GM12891 (cell line): ENCODE results near the gene FERMT1.

Source experiments
- DNase-seq: peaks from one replicate; pipeline ENCODE4 v3.0.0; 2011; ENCODE audit warnings: low spot score; ENCODE audit not compliant: insufficient read length
- FAIRE-seq: peaks from 2 replicates; lab custom pipeline; 2011; peaks lifted over from hg19 to GRCh38; lab: Jason Lieb, UNC
- PAX5 ChIP-seq: IDR thresholded peaks from 2 replicates; pipeline ENCODE4 v1.6.1; 2011; ENCODE audit warnings: low read length, moderate library complexity, mild to moderate bottlenecking; ENCODE audit not compliant: insufficient read depth, severe bottlenecking
- POLR2A ChIP-seq: IDR thresholded peaks from 2 replicates; pipeline ENCODE4 v1.6.1; 2011; ENCODE audit warnings: low read depth, low read length, control low read depth
- POLR2AphosphoS5 ChIP-seq: IDR thresholded peaks from 2 replicates; pipeline ENCODE4 v1.6.1; 2011; ENCODE audit warnings: low read depth, low read length, control low read depth
- POU2F2 ChIP-seq: IDR thresholded peaks from 2 replicates; pipeline ENCODE4 v1.6.1; 2011; ENCODE audit warnings: low read depth, mild to moderate bottlenecking, control low read depth, low read length, moderate library complexity
- SPI1 ChIP-seq: IDR thresholded peaks from 2 replicates; pipeline ENCODE4 v1.6.1; 2011; ENCODE audit warnings: low read depth, low read length, control low read depth
- TAF1 ChIP-seq: IDR thresholded peaks from 2 replicates; pipeline ENCODE4 v1.6.1; 2011; ENCODE audit warnings: low read depth, low read length, control low read depth

The FERMT1 gene

DNA sequence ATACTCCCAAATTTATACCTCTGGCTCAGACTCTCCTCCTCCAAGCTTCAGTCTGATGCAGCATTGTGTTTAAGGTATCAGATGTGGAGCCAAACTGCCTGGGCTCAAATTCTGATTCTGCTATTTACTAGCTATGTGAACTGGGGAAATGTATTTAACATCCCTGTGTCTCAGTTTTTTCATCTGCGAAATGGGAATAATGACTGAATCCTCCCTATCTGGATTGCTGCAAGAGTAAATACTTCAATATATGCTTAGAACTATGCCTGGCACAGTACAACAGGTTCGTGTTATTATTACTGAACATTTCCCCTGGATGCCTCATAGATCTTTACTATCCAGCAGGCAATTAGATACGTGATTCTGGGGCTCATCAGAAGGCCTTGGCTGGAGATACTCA is 74.4 kb downstream of the FERMT1 start:
- DNase-seq (no peak), FAIRE-seq (no peak)
- no peak for TF ChIP-seq TAF1
- no peak for TF ChIP-seq POLR2A
- no peak for TF ChIP-seq POLR2AphosphoS5
- no peak for TF ChIP-seq SPI1
- no peak for TF ChIP-seq POU2F2
- no peak for TF ChIP-seq PAX5

DNA sequence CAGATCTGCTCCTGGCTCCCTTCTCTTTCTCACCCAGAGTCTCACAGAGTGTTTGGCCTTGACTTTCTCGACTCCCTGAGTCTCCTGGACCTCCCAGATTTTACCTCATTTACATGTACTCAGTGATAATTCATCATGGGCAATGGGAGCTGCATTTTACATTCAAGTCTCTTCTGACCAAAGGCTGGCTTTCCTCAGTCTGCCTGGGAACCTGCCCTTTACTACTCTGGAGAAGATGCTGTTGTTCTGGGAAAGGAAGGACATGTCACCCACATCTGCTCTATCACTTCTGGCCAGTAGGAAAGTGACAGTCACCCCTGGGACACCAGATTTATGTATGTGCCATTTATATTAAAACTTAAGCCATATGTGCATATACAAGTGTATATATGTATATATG is 76.4 kb downstream of the FERMT1 start:
- DNase-seq (no peak), FAIRE-seq (no peak)
- no peak for TF ChIP-seq POU2F2
- no peak for TF ChIP-seq POLR2A
- TF ChIP-seq PAX5, result no peak
- no peak for TF ChIP-seq TAF1
- TF ChIP-seq SPI1, result no peak
- no peak for TF ChIP-seq POLR2AphosphoS5

DNA sequence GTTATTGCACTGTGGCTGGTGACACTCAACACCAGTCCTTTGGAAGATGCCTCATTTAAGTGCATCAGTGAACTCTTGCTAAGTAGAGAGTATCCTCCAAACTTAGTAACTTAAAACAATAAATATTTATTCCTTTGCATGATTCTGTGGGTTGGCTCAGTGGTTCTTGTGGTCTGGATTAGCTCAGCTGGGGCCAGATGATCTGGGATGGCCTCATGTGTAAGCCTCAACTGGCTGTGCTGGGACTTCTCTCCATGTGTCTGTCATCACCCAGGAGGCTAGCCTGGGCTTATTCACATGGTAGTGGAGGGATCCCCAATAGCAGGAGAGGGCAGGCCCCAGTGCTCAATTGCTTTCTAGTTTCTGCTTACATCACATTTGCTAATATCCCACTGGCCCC is 77.3 kb downstream of the FERMT1 start:
- no peak for TF ChIP-seq SPI1
- FAIRE-seq (no peak), DNase-seq (no peak)

DNA sequence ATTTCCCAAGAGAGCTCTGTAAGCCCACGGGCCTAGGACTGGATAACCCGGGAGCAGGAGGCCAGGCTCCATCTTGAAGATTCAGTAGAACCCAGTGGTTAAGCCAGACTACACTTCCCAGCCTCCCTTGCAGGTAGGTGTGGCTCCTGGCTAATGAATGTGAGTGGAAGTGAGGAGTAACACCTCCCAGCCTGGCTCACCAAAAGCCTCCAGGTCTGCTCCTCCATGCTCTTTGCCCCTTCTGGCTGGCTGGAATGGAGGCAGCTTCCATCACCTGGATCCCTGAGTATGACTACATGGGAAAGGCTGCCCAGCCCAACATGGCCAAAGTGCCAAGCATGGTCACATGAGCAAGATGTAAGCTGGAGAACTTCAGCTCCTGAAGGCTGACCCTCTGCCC is 78.7 kb downstream of the FERMT1 start:
- FAIRE-seq (no peak), DNase-seq (no peak)
- TF ChIP-seq POLR2AphosphoS5 (no peak), POLR2A (no peak), SPI1 (no peak), TAF1 (no peak), POU2F2 (no peak), PAX5 (no peak)

DNA sequence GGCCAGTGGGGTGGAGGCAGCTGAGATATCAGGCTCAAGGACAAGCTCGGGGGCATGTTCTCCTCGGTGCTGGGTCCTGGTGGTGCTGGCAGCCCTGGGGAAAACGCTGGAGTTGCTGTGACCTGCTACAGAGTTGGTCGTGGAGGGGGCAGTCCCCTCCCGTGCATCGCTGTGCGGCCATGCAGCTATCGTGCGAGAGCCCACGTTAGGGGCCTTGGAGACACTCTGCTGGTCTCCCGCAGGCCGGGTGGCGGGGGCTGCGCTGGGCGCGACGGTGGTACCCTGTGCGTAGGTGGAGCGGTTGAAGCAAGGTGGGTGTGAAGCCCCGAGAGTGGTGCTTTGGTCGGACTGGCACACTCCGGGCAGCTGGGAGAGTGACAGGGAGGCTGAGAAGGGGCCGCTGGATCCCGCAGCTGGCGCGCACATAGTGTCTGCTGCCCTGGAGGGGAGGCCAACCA is 81.0 kb downstream of the FERMT1 start:
- TF ChIP-seq POU2F2 (no peak), PAX5 (no peak), POLR2A (no peak), TAF1 (no peak), POLR2AphosphoS5 (no peak), SPI1 (no peak)
- no peak for DNase-seq
- FAIRE-seq, result no peak

DNA sequence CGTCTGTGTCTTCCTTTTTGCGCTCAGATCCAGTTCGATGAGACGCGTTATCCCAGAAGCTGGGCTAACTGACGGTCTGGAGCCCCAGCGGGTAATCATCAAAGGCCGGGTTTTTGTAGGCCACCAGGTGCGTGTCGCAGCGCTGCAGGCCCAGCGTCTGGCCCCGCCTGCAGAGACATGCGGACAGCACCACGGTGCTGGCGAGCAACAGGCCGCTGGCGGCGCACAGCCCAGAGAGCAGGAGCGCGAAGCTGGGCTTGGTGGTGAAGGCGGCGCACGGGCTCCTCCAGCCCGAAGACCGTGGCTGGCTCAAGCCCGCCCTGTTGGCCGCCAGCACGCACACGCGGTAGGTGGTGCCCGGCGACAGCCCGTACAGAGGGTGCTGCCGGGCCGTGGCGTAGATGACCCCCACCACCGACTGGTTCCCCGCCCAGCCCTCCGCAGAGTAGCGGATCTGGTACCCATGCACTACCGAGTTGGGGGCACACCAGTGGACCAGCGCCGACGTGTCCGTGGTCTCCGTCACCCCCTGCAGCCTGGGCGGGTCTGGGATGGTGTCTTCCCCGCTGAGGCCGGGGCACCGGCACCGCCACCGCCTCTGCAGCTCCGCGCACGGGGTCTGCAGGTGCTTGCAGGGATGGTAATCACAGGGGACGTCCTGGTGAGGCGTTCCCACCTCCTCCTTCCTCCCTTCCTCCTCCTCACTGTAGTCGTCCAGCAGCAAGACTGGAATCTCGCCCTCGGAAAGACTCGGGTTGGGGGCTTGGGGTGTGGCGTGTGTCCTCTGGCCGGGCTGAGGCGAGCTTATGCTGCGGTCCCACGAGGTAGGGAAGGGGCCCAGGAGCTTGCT is 81.6 kb downstream of the FERMT1 start:
- FAIRE-seq (no peak), DNase-seq (no peak)
- no peak for TF ChIP-seq PAX5
- TF ChIP-seq POU2F2, result no peak
- no peak for TF ChIP-seq POLR2A
- no peak for TF ChIP-seq SPI1
- TF ChIP-seq POLR2AphosphoS5, result no peak

DNA sequence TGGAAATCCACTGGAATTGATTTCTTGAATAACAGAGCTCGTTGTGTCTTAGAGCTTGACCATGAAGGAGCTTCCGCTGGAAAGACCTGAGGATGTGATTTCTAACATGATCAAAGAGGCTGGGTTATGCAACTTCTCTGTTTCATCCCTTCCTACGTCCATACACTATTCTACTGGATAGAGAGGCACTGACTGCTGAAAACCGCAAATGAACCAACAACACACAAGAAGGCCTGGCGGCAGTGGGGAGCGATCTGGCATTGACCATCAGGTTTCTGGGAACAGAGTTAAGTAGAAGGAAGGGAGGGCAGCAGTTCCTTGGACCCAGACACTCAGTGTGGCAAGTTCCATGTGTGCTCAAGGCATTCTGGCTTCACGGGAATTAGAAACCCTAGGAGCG is 82.3 kb downstream of the FERMT1 start:
- no peak for FAIRE-seq
- TF ChIP-seq SPI1, result no peak
- no peak for TF ChIP-seq POU2F2
- no peak for TF ChIP-seq TAF1
- no peak for TF ChIP-seq POLR2AphosphoS5
- no peak for TF ChIP-seq PAX5
- TF ChIP-seq POLR2A, result no peak

DNA sequence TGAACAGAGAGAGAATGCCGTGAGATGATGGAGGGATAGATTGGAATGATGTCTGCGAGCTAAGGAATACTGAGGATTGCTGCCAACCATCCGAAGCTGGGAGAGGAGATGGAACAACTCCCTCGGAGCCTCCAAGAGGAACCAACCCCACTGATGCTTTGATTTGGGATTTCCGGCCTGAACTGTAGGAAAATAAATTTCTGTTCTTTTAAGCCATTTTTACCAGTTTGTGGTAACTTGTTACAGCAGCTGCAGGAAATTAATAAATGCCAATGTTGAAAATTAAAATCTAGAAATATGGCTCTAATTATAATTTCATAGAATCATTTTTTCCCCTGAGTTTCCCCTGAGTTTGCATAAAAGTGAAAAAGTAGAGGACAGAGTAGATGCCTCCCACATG is 83.1 kb downstream of the FERMT1 start:
- TF ChIP-seq POLR2AphosphoS5 (no peak), POU2F2 (no peak), SPI1 (no peak), POLR2A (no peak), TAF1 (no peak), PAX5 (no peak)
- no peak for DNase-seq
- no peak for FAIRE-seq

More for the DNA sequence above, 82.3 kb downstream of the FERMT1 start:
- DNase-seq, result no peak

DNA sequence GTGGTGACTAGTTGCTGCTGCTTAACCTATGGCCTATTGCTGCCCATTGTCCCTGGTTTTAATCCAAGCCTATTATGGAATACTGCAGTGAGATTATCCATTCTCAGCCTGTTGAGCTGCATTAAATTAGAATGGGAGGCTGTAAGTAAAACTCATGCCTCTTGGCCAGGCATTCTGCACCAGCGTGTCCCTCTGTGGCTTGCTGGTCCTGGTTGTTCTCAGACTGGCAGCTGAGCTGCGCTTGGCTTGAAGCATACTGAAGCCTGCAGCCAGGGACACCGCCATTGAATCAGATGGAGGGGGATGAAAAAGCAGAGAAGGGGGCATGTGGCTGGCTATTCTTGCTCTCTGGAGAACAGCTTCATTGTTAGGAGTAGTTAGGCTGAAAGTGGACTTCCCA is 84.6 kb downstream of the FERMT1 start:
- TF ChIP-seq TAF1, result no peak
- TF ChIP-seq SPI1, result no peak
- TF ChIP-seq POLR2A, result no peak
- DNase-seq, result no peak
- FAIRE-seq, result no peak

DNA sequence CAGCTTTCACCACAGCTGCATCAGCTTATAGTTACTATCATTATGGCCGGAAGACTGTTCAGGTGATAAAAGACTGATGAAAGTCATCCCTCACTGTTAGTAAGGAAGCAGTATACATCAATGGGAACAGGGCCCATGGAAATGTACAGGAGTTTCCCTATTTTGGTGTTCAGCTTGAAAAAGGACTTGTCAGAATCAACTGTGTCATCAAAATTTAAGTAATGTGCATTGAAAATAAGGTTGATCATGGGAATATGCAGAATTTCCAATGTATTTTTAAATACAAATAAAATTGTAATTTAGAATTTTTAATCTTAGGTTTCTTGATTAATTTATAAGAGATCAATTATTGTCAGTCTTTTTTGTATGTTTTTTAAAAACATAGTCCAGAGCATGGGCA is 85.7 kb downstream of the FERMT1 start:
- DNase-seq (no peak), FAIRE-seq (no peak)
- TF ChIP-seq PAX5 (no peak), POLR2AphosphoS5 (no peak), POLR2A (no peak), POU2F2 (no peak), TAF1 (no peak)

DNA sequence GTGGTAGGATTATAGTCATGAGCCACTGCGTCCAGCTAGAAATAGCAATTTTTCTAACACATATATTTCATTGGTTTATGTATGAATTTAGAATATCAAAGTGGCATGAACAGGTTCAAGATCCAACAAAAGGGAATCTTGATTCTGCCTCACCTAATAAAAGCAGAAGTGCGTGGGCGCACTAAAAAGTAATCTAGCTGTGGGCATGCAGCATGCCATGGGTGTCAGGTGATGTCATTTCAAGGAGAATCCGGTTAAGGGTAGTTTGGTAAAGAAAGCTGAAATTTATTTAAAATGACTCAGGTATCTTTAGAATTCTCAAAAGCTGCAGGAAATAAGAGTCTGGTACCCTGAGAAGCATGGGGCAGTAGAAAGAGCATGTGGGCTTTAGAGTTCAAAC is 86.6 kb downstream of the FERMT1 start:
- FAIRE-seq (no peak), DNase-seq (no peak)
- TF ChIP-seq SPI1, result no peak
- no peak for TF ChIP-seq TAF1
- TF ChIP-seq POLR2A, result no peak
- no peak for TF ChIP-seq PAX5
- TF ChIP-seq POLR2AphosphoS5, result no peak
- TF ChIP-seq POU2F2, result no peak
